GM12873 (cell line): Measurements from ENCODE around the gene OR2T12.

Experiments
- CTCF ChIP-seq: IDR thresholded peaks from 2 replicates; pipeline ENCODE4 v1.5.1; 2012; ENCODE audit warnings: low read depth, mild to moderate bottlenecking, moderate library complexity, low read length, control low read depth; ENCODE audit not compliant: insufficient read depth; ENCODE audit errors: missing control alignments

OR2T12 gene

GRCh38 chr1:248277876-248278275 lies 25.3 kb downstream of the OR2T12 start, which contains the start of gene OR2T33:
Gene OR2T33 (minus strand): TSS chr1:248277976. CDS start chr1:248273814, 4,162 bp downstream.
- TF ChIP-seq CTCF = no peak

- TF ChIP-seq CTCF = no peak
These were observed 35.0 kb downstream of the OR2T12 start for GRCh38 chr1:248268178-248268577.

GRCh38 chr1:248243204-248243603 lies 60.0 kb downstream of the OR2T12 start:
- peak; percentile 84 for TF ChIP-seq CTCF
